Fibroblast of skin of abdomen (primary cell): ENCODE measurements around the gene DHRS3. TPM values are rescaled to one million over a fixed set of nuclear protein-coding genes. Genes with fewer than 3 reads are reported as not detected.
"Not testable (repeated sequence)": the region's sequence is repeated elsewhere in the genome, so short reads cannot be mapped to it uniquely, and the experiment has no call there.

Experiments
- DNase-seq: peaks from one replicate; pipeline ENCODE4 v3.0.0-alpha.2; 2013
- polyA plus RNA-seq, 2 experiments: library from polyadenylated mRNA; unstranded; fragments of 120-200 nt; gene quantifications; one replicate each; pipeline ENCODE4 v1.2.1, GENCODE V29; 2013; ENCODE audit not compliant: insufficient read length in 2 of 2

DHRS3 gene, protein sequence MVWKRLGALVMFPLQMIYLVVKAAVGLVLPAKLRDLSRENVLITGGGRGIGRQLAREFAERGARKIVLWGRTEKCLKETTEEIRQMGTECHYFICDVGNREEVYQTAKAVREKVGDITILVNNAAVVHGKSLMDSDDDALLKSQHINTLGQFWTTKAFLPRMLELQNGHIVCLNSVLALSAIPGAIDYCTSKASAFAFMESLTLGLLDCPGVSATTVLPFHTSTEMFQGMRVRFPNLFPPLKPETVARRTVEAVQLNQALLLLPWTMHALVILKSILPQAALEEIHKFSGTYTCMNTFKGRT
- 61.8 TPM for polyA plus RNA-seq (2013, experiment 1 of 2; ENCODE audit: insufficient read length)
- polyA plus RNA-seq (2013, experiment 2 of 2; ENCODE audit: insufficient read length): 64.0 TPM

DNA sequence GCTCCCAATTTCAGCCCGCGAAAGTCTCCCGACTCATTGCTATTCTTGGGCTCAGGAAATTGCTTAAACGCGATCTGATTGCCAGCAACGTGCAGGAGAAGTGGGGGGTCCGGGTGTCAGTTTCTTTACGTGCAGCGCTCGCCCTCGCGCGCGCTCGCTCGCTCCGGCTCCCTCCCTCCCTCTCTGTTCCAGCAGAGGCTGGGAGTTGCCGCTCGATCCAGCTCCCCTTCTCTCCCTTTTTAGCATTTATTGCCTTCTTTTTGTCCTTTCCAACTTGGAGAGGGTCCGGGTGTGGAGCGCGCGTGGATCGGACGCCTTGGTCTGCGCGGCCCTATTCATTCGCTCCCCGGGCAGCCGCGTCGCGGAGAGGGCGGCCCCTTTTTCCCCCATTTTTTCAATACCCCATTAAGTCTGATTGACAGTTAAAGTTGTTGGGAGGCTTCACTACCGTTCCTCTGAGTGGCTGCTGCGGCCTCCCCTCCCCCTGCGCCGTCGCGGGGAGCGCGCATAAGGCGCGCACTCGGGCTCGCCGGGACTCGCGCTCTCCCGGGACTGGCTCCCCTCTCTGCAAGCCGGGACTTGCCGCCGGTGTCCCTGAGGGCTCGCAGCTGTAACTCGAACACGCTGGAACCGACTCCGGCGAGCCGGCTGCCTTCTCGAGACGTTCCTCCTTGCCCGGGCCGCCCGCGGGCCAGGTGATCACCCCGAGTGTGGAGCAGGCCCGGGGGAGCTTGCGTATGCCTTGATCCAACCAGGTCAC is at the start of gene DHRS3:
Gene DHRS3, minus strand, starts transcription at position 310 of the 760 bp plus-strand sequence. CDS start 862 bp downstream, outside the sequence.
- DNase-seq: peak; percentile 88

GRCh38 chr1:12666141-12666735 is 48.2 kb upstream of the DHRS3 start:
- DNase-seq: no peak

DNA sequence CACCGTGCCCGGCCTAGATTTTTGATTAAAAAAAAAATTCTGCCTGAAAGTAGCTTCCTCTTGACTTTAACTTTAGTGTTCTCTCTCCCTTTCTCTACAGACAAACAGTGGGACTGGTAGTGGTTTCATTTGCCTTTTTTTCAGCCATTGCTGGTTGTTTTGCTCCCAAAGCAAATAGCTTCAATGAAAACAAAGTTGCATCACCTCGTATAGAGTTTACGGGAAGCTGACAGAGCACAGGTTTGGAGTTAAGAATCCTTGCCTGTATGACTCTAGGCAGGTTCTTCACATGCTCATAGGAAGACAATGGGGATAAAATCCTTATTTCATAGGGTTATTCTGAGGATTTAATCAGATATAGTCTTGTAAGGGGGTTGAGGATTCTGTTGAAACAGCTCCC is 47.5 kb upstream of the DHRS3 start:
- no peak for DNase-seq

- no peak for DNase-seq
Measured at GRCh38 chr1:12662556-12662955, 44.5 kb upstream of the DHRS3 start.

GRCh38 chr1:12661606-12662219 is 43.7 kb upstream of the DHRS3 start:
- DNase-seq: no peak

DNA sequence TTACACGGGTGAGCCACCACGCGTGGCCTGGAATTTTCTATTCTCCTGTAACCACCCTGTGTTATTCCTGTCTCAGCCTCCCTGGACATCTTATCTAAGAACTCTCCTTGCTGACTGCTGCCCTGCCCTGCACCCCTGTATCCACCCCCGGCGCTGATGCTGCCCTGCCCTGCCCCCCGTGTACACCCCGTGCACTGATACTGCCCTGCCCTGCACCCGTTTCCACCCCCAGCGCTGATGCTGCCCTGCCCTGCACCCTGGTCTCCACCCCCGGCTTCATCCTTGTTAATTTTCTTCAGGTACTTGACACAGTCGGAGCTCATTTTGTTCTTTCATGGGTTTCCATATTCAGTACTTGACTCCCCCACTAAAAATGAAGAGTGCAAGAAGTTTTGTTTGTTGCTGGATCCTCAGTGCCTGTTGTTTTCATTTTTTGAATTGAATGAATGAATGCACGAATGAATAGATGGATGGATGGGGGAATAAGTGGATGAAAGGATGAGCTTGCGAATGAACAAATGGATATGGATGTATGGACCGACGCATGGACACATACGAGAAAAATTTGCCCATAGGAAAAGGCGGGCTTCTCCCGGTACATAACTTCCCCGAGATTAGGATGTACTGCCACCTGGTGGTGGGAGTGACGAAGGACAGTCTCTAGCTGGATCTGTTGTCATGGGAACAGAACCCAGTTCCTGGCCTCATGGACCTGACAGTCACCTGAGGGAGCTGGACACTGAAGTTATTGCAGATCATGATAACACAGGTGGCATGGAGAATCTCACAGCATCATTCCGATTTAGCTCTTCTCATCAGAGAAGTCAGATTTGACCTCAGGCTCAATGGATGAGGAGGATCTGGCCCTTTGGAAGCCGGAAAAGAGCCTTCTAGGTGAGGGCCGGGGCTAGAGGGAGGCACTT is 40.8 kb upstream of the DHRS3 start:
- peak; percentile 76 for DNase-seq

- DNase-seq: not testable (repeated sequence)
Measured at GRCh38 chr1:12657885-12658512, 40.0 kb upstream of the DHRS3 start.

DNA sequence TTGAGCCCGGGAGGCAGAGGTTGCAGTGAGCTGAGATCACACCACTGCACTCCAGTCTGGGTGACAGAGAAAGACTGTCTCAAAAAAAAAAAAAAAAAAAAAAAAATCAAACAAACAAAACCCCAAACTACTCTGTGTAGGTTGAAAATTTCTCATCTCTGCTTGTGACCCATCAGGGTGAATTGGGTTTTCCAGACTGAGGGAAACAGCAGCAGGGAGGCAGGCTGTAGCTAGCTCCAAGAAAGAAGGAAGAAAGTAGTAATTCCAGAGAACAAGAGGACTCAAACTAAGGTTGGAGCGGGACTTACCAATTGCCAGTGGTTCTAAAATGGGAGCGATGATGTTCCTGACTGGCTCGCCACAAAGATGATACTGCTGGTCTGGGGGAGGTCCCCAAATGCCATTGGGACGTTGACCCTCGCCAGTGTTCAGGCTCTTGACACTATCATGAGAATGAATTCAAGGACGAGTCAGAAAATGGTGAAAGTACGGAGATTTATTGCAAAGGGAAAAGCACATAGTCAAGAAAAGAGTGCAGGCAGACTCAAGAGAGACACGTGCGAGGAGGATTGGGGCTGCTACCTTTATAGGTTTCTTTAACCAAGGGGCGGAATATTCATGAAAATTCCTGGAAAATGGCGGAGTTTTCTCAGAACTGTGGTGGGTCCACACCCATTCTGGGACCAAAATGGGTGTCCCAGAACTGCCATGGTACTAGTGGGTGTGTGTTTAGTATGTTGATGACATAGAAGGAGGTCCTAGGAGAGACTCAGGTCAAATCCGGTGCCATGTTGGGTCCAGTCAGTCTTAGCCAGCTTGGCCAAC is 39.3 kb upstream of the DHRS3 start:
- DNase-seq: no peak

GRCh38 chr1:12656575-12656974 is 38.6 kb upstream of the DHRS3 start:
- no peak for DNase-seq

GRCh38 chr1:12654657-12655056 is 36.6 kb upstream of the DHRS3 start:
- DNase-seq: no peak

- peak; percentile 16 for DNase-seq
Measured at GRCh38 chr1:12654004-12654567, 36.1 kb upstream of the DHRS3 start.

DNA sequence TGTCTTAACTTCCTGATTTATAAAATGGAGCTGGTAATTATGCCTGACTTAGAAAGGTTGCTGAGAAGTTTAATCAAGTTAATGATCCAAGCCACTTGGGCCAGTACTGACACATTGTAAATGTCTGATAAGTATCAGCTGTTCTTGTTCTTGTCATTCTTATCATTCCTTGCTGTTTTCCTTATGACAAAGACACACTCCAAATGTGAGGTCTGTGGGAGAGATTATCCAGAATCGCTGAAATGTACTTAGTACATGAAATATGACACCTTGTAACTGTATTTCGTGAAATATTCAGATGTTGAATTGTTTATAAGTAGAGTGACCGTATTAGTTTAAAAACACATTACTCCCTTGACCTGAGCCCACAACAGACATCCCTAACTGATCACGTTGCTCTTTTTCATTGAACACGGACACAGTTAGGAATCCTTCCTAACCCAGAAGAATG is 32.0 kb upstream of the DHRS3 start:
- peak; percentile 67 for DNase-seq

DNA sequence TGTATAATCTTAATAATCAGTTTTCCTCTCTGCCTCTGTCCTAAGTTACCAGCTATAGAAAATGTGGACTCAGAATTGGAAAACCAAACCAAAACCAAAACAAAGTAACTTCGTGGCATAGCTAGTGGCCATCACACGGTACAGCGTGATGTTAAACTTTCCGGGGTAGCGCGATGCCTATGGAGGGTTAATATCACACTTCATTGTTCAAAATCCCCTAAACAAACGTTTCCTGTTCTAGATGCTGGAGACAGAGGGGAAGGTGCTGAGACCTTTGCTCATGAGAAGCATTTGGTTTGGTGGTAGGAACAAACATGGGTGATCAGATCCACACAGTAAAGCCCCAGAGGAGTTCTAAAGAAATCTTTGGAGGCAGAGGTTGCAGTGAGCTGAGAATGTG is 30.7 kb upstream of the DHRS3 start:
- no peak for DNase-seq

DNA sequence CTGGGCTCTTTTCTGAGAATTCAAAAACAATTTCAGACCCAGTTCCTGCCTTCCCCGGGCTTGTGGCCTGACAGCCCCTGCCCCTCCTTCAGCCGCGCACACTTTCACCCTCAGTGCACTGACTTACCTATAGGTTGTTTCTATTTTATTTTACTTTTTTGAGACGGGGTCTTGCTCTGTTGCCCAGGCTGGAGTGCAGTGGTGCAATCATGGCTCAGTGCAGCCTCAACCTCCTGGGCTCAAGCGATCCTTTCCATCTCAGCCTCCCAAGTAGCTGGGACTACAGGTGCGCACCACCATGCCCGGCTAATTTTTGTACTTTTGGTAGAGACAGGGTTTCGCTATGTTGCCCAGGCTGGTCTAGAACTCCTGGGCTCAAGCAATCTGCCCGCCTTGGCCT is 27.4 kb upstream of the DHRS3 start:
- not testable (repeated sequence) for DNase-seq

- no peak for DNase-seq
Measured at GRCh38 chr1:12644829-12645228, 26.8 kb upstream of the DHRS3 start.

DNA sequence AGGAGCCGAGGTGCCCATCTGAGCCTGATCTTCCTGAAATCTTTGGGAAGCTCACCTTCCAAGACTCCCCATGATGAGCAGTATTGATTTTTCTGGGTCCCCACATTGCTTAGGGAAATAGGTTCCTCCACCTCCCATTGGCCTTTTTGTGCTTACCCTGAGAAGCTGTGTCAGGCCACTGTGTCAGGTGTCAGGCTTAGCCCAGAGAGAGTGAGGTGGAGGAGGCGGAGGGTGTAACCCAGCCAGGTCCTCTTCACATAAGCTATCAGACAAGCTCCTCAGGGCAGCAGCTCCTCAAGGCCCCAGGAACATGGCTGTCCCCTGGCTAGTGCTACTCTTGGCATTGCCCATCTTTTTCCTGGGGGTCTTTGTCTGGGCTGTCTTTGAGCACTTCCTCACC is 26.2 kb upstream of the DHRS3 start:
- no peak for DNase-seq

- no peak for DNase-seq
Measured at GRCh38 chr1:12643785-12644184, 25.8 kb upstream of the DHRS3 start, which contains the start of gene AADACL4. Gene AADACL4 (plus strand): TSS chr1:12644085. CDS start chr1:12644547, 462 bp downstream.

- no peak for DNase-seq
Measured at GRCh38 chr1:12643079-12643478, 25.1 kb upstream of the DHRS3 start.

GRCh38 chr1:12640958-12641272 is 22.9 kb upstream of the DHRS3 start:
- no peak for DNase-seq
